Measurements from ENCODE around the gene PPP1R13L.
"Not testable (repeated sequence)": the region's sequence is repeated elsewhere in the genome, so short reads cannot be mapped to it uniquely, and the experiment has no call there.

Gene PPP1R13L

DNA sequence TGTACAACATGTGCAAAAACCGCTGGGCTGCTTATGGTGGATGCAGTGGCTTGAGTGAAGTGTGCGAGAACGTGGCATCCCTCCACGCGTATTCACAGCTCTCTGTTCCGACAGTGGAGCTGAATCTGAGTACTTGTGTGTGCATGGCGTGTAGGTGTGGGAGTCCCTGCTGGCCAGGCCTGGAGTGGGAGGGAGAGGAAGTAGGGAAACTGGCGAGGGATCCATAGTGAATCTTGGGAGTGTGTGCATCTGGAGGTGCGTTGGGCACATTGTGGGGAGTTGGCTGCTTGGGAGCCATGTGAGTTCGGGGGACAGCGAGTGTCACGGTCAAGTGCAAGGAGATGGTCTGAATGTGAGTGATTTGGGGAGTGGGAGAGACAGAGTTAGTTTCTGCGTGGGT, 62.0 kb downstream of the PPP1R13L start:
- DNase-seq = no peak

- no peak for DNase-seq
Measured at GRCh38 chr19:45340899-45341453, 63.9 kb downstream of the PPP1R13L start.

DNA sequence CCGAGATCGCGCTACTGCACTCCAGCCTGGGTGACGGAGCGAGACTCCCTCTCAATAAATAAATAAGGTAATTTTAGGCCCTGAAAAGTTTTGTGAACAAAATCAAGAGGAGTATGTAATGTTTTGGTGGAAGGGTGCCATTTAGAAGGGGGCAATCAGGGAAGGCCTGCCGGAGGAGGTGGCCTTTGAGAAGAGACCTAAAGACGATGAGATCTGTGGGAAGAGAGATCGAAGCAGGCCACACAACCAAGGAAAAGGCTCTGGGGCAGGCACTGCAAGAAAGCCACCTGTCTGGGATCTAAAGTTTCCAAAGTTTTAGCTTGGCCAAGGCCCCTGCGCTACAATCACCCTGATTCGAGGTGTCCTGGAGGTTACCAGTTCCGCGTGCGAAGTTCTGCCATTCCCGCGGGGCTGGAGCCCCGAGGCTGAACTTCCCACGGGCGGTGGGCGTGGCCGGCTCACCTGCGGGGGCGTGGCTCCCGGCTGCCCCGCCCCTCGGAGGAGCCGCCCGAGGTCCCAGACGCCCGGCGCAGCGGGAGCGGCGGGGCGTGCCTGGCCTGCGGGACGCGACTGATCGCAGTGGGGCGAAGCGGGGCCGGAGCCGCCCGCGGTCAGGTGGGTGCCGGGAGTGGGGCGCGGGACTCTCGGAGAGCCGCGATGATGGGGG, 64.5 kb downstream of the PPP1R13L start, which contains the start of gene KLC3:
Gene KLC3 (plus strand): TSS at position 519 of the 667 bp plus-strand sequence. CDS start 4,792 bp downstream, outside the sequence.
- peak; percentile 31 for DNase-seq

- no peak for DNase-seq
Measured at GRCh38 chr19:45339629-45340028, 65.2 kb downstream of the PPP1R13L start.

DNA sequence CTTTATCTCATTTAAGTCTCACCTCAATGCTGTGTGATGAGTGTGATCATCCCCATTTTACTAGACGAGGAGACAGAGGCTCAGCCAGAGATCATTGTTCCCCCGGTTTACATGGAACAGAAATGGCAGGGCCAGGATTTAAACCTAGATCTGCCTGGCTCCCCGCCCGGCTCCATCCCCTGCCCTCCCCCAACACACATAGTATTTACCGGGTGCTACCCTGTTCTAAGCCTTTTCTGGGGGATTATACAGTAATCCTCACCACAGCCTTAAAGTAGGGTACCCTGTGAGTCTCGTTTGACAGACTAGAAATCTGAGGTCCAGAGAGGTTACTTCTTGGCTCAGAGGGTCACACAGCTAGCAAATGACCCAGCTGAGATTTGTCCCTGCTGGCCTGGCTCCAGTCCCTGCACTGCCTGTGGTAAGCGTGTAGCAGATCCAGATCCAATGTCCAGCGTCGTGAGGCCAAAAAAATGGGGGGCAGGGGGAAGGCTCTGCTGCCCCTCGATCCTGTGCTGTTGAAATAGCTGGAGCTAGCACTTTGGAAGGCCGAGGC, 68.1 kb downstream of the PPP1R13L start:
- no peak for DNase-seq

GRCh38 chr19:45334881-45335280, 70.0 kb downstream of the PPP1R13L start:
- DNase-seq = not testable (repeated sequence)

DNA sequence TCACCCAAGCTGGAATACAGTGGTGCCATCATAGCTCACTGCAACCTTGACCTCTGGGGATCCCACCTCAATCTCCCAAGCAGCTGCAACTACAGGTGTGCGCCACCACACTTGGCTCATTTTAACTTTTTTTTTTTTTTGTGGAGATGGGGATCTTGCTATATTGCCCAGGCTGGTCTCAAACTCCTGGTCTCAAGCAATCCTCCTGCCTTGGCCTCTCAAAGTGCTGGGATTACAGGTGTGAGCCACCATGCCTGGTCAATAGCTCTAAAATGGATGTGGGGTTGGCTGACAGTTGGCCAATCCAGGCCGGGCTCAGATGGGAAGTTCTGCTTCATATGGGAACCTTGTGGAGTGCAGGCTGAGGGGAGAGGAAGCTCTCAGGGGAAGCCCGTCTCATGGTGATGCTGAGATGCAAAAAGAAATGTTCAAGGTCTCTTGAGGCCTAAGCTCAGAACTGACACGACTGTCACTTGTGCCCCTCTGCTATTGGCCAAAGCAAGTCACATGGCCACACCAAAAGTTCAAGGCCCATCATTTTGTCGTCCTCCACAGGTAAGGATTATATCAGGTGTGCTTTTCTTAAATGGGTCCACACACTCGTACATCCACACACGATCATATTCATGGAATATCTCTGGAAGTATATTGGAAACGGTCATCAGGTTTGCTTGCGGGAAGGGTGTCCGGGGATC, 71.1 kb downstream of the PPP1R13L start:
- no peak for DNase-seq

GRCh38 chr19:45331411-45331810, 73.5 kb downstream of the PPP1R13L start:
- no peak for DNase-seq

All from NCI-H1105 (cell line).